GM12878 (cell line): ENCODE measurements around the gene ATXN1. TPM values are rescaled to one million over a fixed set of nuclear protein-coding genes. Genes with fewer than 3 reads are reported as not detected.

Source experiments
- ATAC-seq: fragments of 200-7000 bp; cut with Tn5 transposase; 3 replicates; pipeline ENCODE4 v1.9.1; 2020; ENCODE audit warnings: mild to moderate bottlenecking, moderate library complexity
- BruUV-seq: library from RNA; stranded (reverse); fragments of 400-500 nt; replicated peaks from 2 replicates; lab custom pipeline; 2021; lab: Mats Ljungman, UMichigan
- CTCF ChIA-PET: fragments of 300-600 bp; sonication (Branson Sonifier 250); formaldehyde crosslinking; extraction: SDS; loops from one replicate; lab custom pipeline; 2021; ENCODE audit warnings: inconsistent platforms; lab: Yijun Ruan, JAX
- POLR2A ChIA-PET: fragments of 350-600 bp; formaldehyde crosslinking; extraction: SDS; loops from one replicate; lab custom pipeline; 2021; ENCODE audit warnings: inconsistent platforms; lab: Charles Lee
- RAD21 ChIA-PET: fragments of 300-600 bp; sonication (Branson Sonifier 250); formaldehyde crosslinking; loops from one replicate; lab custom pipeline; 2023; ENCODE audit warnings: antibody characterized with exemption; ENCODE audit not compliant: unreplicated experiment; lab: Charles Lee
- SMC1A ChIA-PET: fragments of 300-600 bp; sonication (Branson Sonifier 250); formaldehyde crosslinking; loops from one replicate; lab custom pipeline; 2023; ENCODE audit not compliant: unreplicated experiment, uncharacterized antibody; lab: Charles Lee
- DNase-seq: peaks from one replicate; pipeline ENCODE4 v3.0.0-alpha.2; 2011; ENCODE audit warnings: low read depth, low spot score
- FAIRE-seq: peaks from 3 replicates; lab custom pipeline; 2011; peaks lifted over from hg19 to GRCh38; lab: Jason Lieb, UNC
- H2AFZ ChIP-seq: 2 replicates; pipeline ENCODE4 v1.6.0; 2011; ENCODE audit warnings: low read depth, low read length, control low read depth; ENCODE audit not compliant: control insufficient read depth
- H3K27ac ChIP-seq: 2 replicates; pipeline ENCODE4 v1.5.1; 2011; ENCODE audit warnings: control low read depth; ENCODE audit not compliant: control insufficient read depth, insufficient read depth
- H3K27me3 ChIP-seq, 2 experiments: replicated peaks in 1 of 2; 2 replicates each; pipeline versions ENCODE4 v1.6.0 to v1.6.1; 2011; ENCODE audit warnings: low read length in 1 of 2; ENCODE audit not compliant: control insufficient read depth in 2 of 2, insufficient read depth in 2 of 2
- H3K36me3 ChIP-seq, 2 experiments: 2 replicates each; pipeline ENCODE4 v1.5.1; 2011; ENCODE audit warnings: low read length in 1 of 2; ENCODE audit not compliant: control insufficient read depth in 2 of 2, insufficient read depth in 2 of 2
- H3K4me1 ChIP-seq: 2 replicates; pipeline ENCODE4 v1.6.1; 2011; ENCODE audit warnings: mild to moderate bottlenecking, low read length, moderate library complexity, mixed read lengths; ENCODE audit not compliant: control insufficient read depth, insufficient read depth
- H3K4me2 ChIP-seq: 2 replicates; pipeline ENCODE4 v1.6.0; 2011; ENCODE audit warnings: control low read depth; ENCODE audit not compliant: control insufficient read depth, insufficient read depth
- H3K4me3 ChIP-seq: fragments of 200-600 bp; sonication (generic); 2 replicates; pipeline ENCODE4 v1.5.1; 2016
- H3K79me2 ChIP-seq: 2 replicates; pipeline ENCODE4 v1.6.0; 2011; ENCODE audit warnings: low read length; ENCODE audit not compliant: control insufficient read depth, insufficient read depth
- H3K9ac ChIP-seq: 2 replicates; pipeline ENCODE4 v1.8.0; 2011; ENCODE audit warnings: low read length, control low read depth, mixed read lengths; ENCODE audit not compliant: control insufficient read depth, insufficient read depth
- H3K9me3 ChIP-seq: replicated peaks from 3 replicates; pipeline ENCODE4 v1.5.1; 2011; ENCODE audit warnings: mild to moderate bottlenecking, low read length; ENCODE audit not compliant: control insufficient read depth, insufficient read depth
- H4K20me1 ChIP-seq: 2 replicates; pipeline ENCODE4 v1.6.0; 2011; ENCODE audit not compliant: control insufficient read depth, insufficient read depth
- ATF7 ChIP-seq: fragments of 450-650 bp; IDR thresholded peaks from 2 replicates; pipeline ENCODE4 v1.6.1; 2016; ENCODE audit warnings: low read depth, mild to moderate bottlenecking
- BCL3 ChIP-seq: IDR thresholded peaks from 2 replicates; pipeline ENCODE4 v1.6.1; 2011; ENCODE audit warnings: borderline replicate concordance, low read depth, mild to moderate bottlenecking, moderate library complexity, low read length; ENCODE audit not compliant: insufficient read depth, poor library complexity, severe bottlenecking
- CREM ChIP-seq: IDR thresholded peaks from 2 replicates; pipeline ENCODE4 v1.6.1; 2014; ENCODE audit warnings: antibody characterized with exemption, low read depth
- EED ChIP-seq: sonication (generic); IDR thresholded peaks from 2 replicates; pipeline ENCODE4 v1.6.1; 2016; ENCODE audit warnings: antibody characterized with exemption, low read depth
- EP300 ChIP-seq, 2 experiments: fragments of 150-350 bp in 1 of 2; IDR thresholded peaks; 2 replicates each; pipeline ENCODE4 v1.6.1; 2011 to 2012; ENCODE audit warnings: low read depth in 2 of 2, low read length in 2 of 2, borderline replicate concordance in 1 of 2, improper control_type of control experiment in 1 of 2, inconsistent platforms in 1 of 2; ENCODE audit not compliant: control insufficient read depth in 1 of 2
- HDAC2 ChIP-seq: fragments of 200-600 bp; sonication (generic); IDR thresholded peaks from 2 replicates; pipeline ENCODE4 v1.6.1; 2017
- JUNB ChIP-seq: IDR thresholded peaks from 2 replicates; pipeline ENCODE4 v1.6.1; 2016; ENCODE audit warnings: antibody characterized with exemption, mild to moderate bottlenecking
- MAX ChIP-seq: IDR thresholded peaks from 2 replicates; pipeline ENCODE4 v1.6.1; 2012; ENCODE audit warnings: low read depth, low read length, improper control_type of control experiment
- PML ChIP-seq: IDR thresholded peaks from 2 replicates; pipeline ENCODE4 v1.6.1; 2012; ENCODE audit warnings: low read length, inconsistent platforms
- POU2F2 ChIP-seq: IDR thresholded peaks from 3 replicates; pipeline ENCODE4 v1.6.1; 2011; ENCODE audit warnings: low read depth, mild to moderate bottlenecking, low read length, borderline replicate concordance
- RAD21 ChIP-seq: IDR thresholded peaks from 2 replicates; pipeline ENCODE4 v1.6.1; 2011; ENCODE audit warnings: mild to moderate bottlenecking, low read depth, low read length, moderate library complexity; ENCODE audit not compliant: insufficient read depth
- SIX5 ChIP-seq: IDR thresholded peaks from 2 replicates; pipeline ENCODE4 v1.6.1; 2011; ENCODE audit warnings: mild to moderate bottlenecking, low read depth, low read length, moderate library complexity; ENCODE audit not compliant: severe bottlenecking
- SMARCA5 ChIP-seq: fragments of 450-650 bp; IDR thresholded peaks from 2 replicates; pipeline ENCODE4 v1.6.1; 2017; ENCODE audit warnings: mild to moderate bottlenecking
- SUZ12 ChIP-seq: fragments of 200-600 bp; sonication (generic); IDR thresholded peaks from one replicate; pipeline ENCODE4 v1.6.1; 2018; ENCODE audit warnings: antibody characterized with exemption, mild to moderate bottlenecking; ENCODE audit not compliant: unreplicated experiment
- WGBS: methylation state at CpG from one replicate; pipeline ENCODE4 v1.1.6; 2016; ENCODE audit warnings: low lambda C conversion rate; ENCODE audit not compliant: insufficient replicate concordance, insufficient coverage; ENCODE audit errors: missing lambda C conversion rate; 5-methylcytosine and 5-hydroxymethylcytosine counted together
- in situ Hi-C: fragments of 300-500 bp; cut with MboI; formaldehyde crosslinking; loops from 9 replicates; pipeline ENCODE4 v1.14.3; 2018; ENCODE audit warnings: mixed read lengths
- intact Hi-C: fragments of 100-400 bp; cut with micrococcal nuclease; formaldehyde crosslinking; loops from one replicate; pipeline ENCODE4 v1.14.2; 2022; ENCODE audit not compliant: unreplicated experiment
- polyA plus RNA-seq, 11 experiments: library from polyadenylated mRNA; depleted of rRNA in 4 of 11; unstranded in 6 of 11; stranded (reverse) in 5 of 11; fragments of >200 nt; fragmentation: Nextera tagmentation in 4 of 11; fragmentation: Illumina TruSeq in 1 of 11; extraction: Ambion mirVana in 4 of 11; extraction: Trizol in 1 of 11; gene quantifications; 1 replicate in 1 of 11; 2 replicates in 10 of 11; pipeline versions ENCODE4 v1.2.1 to v1.2.3, GENCODE V29; 2011 to 2016; ENCODE audit warnings: inconsistent platforms in 2 of 11, missing spikeins in 2 of 11, low read depth in 1 of 11
- total RNA-seq, 4 experiments: library from RNA; depleted of rRNA in 3 of 4; stranded (reverse); fragments of >200 nt in 3 of 4; fragmentation: Illumina TruSeq in 1 of 4; extraction: Trizol in 1 of 4; gene quantifications; 2 replicates each; pipeline versions ENCODE4 v1.2.1 to v1.2.3, GENCODE V29; 2013 to 2021
- TF ChIP-seq, protein P1 (sequence below): fragments of 450-650 bp; IDR thresholded peaks from 2 replicates; pipeline ENCODE4 v1.6.1; 2017; ENCODE audit warnings: mild to moderate bottlenecking, low read depth, inconsistent platforms; ENCODE audit not compliant: poor library complexity, severe bottlenecking
- TF ChIP-seq, protein P2 (sequence below): fragments of 450-650 bp; IDR thresholded peaks from 2 replicates; pipeline ENCODE4 v1.6.1; 2016; ENCODE audit warnings: mild to moderate bottlenecking

Gene ATXN1
- total and polyA plus RNA-seq, 10 of the 15 experiments (the other 5 are each of a cell fraction or from before 2014, with no cell fraction given), result 12.2 to 51.2 (median 20.5) TPM

- TF ChIP-seq, protein P1, sequence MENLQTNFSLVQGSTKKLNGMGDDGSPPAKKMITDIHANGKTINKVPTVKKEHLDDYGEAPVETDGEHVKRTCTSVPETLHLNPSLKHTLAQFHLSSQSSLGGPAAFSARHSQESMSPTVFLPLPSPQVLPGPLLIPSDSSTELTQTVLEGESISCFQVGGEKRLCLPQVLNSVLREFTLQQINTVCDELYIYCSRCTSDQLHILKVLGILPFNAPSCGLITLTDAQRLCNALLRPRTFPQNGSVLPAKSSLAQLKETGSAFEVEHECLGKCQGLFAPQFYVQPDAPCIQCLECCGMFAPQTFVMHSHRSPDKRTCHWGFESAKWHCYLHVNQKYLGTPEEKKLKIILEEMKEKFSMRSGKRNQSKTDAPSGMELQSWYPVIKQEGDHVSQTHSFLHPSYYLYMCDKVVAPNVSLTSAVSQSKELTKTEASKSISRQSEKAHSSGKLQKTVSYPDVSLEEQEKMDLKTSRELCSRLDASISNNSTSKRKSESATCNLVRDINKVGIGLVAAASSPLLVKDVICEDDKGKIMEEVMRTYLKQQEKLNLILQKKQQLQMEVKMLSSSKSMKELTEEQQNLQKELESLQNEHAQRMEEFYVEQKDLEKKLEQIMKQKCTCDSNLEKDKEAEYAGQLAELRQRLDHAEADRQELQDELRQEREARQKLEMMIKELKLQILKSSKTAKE, result no peak
- TF ChIP-seq MAX (no peak), SIX5 (peak; percentile 14), JUNB (peak; percentile 71)
- TF ChIP-seq, protein P2, sequence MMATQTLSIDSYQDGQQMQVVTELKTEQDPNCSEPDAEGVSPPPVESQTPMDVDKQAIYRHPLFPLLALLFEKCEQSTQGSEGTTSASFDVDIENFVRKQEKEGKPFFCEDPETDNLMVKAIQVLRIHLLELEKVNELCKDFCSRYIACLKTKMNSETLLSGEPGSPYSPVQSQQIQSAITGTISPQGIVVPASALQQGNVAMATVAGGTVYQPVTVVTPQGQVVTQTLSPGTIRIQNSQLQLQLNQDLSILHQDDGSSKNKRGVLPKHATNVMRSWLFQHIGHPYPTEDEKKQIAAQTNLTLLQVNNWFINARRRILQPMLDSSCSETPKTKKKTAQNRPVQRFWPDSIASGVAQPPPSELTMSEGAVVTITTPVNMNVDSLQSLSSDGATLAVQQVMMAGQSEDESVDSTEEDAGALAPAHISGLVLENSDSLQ, result 0 out of 2 replicates have a peak, but pooled peaks have one; percentile 14
These were observed 438.5 kb downstream of the ATXN1 start (continued) for GRCh38 chr6:16322666-16323312.

GRCh38 chr6:16321826-16322225 is 439.4 kb downstream of the ATXN1 start:
- in situ Hi-C loops (no loop called here), intact Hi-C loops (no loop called here)
- DNase-seq (no peak), ATAC-seq (no peak), FAIRE-seq (no peak)
- Histone ChIP-seq H3K4me3 (no peak overlapping the region), H3K4me1 (peaks cover 30% of the 10 kb centered on the region), H3K27me3 (no peaks in the 10 kb centered on the region), H3K9me3 (no peaks in the 10 kb centered on the region; the same call in 2 of the 3 replicates), H3K9ac (no peak overlapping the region), H4K20me1 (no peaks in the 10 kb centered on the region), H2AFZ (no peak overlapping the region), H3K79me2 (no peaks in the 10 kb centered on the region; the same call in 1 of the 2 replicates), H3K36me3 (peaks cover 14 to 31% of the 10 kb centered on the region in 2 experiments; a peak in 3 of 4 replicates), H3K27ac (no peak overlapping the region), H3K4me2 (no peak overlapping the region)
- BruUV-seq, result no TSS peak
- 96% methylated on average over 11 of the region's 11 CpGs for WGBS
- CTCF ChIA-PET, result interaction anchor here (0.9 to 9.3 kb wide), 3 partner anchors 11 to 449 kb away, joined by 4 to 53 read pairs (median 8); no protein-coding TSS in a partner anchor
- POLR2A ChIA-PET, result no interaction called here
- RAD21 ChIA-PET, result interaction anchor here (1.1 to 1.5 kb wide), 4 partner anchors 15 to 441 kb away, joined by 3 to 4 read pairs (median 3); no protein-coding TSS in a partner anchor
- SMC1A ChIA-PET, result interaction anchor here (1.0 to 3.3 kb wide), 4 partner anchors 13 to 107 kb away, joined by 3 to 13 read pairs (median 3); no protein-coding TSS in a partner anchor
- no peak for TF ChIP-seq SUZ12
- TF ChIP-seq HDAC2, result no peak
- TF ChIP-seq EED, result no peak
- TF ChIP-seq SMARCA5, result no peak
- no peak for TF ChIP-seq ATF7
- no peak for TF ChIP-seq POU2F2
- no peak for TF ChIP-seq PML
- no peak for TF ChIP-seq CREM
- no peak for TF ChIP-seq RAD21
- no peak for TF ChIP-seq BCL3
- TF ChIP-seq, protein P2, result no peak
- no peak for TF ChIP-seq EP300 (IDR thresholded peaks at IDR 0.05; ENCODE audit: borderline replicate concordance in 1 of 2, control insufficient read depth in 1 of 2, low read depth in 2 of 2, low read length in 2 of 2)
